Hypothalamus (tissue), 51 donors: Measurements from ENCODE around the gene PDCD6IP.

Source experiments
- DNase-seq, 51 donors: peaks; one replicate each; lab custom pipeline; 2025; lab: John Stamatoyannopoulos, UW

The PDCD6IP gene

DNA sequence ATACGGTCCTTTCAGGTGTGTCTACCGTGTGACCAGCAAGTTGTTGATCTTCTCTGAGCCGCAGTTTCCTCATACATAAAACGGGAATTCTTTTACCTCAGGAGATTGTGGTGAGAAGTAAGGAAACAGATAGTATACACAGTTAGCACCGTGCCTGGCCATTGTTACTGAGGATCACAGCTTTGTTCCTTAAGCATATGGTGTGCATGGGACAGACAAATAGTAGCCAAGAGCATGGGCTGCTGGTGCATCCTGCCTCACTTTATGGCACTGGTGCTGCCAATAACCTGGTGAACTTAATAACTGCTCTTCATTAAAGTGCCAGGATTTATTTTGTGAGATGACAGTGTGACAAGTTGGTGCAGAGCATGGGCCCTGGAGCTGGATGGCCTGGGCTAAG is 86.3 kb downstream of the PDCD6IP start:
- no peak for DNase-seq

DNA sequence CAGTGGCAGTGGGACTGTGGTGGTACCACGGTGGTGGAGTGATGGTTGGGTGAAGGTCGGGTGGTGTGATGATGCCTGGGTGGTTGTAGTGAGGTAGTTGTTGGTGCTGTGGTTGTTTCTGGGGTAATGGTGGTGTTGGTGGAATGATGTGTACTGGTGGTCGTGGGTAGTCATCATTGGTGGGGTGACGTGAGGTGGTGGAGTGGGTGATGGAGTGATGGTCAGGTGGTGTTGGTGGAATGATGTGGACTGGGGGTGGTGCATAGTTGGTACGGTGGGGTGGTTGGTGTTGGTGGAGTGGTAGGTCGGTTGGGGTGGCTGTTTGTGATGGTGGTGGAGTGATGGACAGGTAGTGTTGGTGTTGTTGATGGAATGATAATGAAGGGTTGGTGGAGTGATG is 87.1 kb downstream of the PDCD6IP start:
- DNase-seq = no peak

DNA sequence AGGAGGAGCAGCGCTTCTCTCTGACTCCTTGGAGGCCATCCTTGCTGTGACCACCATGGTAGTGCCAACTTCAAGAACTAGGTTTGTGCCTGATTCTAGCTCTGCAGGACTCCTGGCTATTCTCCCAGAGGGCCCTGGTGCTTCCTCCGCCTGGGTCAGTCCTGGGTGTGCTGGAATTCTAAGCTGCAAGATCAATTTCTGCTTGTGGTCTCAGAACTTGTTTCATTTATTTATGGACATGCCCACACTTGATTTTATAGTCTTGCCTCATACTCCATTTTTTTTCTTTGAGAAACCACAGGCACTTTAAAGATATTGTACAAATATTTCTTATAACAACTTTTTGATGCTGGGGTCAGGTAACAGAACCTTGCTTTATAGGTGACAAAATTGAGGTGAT is 87.6 kb downstream of the PDCD6IP start:
- DNase-seq = no peak

DNA sequence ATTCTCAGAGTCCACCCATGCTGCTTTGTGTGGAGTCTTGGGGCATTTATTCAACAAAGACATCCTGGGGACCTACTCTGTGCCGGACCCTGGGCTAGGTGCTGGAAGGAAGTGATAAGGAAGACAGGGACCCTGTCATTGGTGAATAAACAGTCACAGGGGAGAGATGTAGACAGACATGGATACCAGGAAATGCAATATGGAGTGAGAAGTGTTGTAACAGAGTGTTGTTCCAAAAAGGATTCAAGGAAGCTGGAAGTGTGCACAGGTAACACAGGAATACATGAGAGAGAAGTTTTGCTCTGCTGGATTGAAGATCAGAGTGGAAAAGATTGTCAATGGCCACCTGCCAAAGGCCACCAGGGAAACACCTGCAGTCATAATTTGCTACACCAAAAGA is 89.0 kb downstream of the PDCD6IP start:
- DNase-seq = no peak

DNA sequence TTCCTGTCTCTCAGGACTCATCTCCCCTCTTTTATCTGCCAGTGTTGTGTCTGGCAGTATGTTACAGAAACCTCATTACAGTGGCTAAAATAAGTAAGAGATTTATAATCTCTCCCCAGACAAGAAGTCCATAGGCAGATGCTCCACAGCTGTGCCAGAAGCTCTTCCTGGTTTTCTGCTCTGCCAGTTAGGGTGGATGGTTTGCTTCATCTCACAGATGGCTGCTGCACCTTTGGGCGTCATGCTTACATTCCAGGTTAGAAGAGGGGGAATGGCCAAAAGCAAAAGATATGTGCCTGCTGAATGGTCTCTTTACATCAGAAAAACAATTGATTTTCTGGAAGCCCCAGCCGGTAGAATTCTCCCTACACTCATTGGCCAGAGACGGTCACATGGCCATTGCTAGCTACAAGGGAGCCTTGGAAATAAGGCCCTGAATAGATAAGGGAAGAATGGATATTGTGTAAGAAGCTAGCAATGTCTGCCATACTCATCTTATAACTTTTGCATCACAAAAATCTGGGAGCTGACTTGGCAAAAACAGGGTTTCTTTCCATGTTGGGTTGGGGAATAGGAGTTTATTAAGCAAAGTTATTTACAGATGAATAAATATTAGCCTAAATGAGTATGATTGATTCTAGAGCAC is 91.1 kb downstream of the PDCD6IP start:
- no peak for DNase-seq

DNA sequence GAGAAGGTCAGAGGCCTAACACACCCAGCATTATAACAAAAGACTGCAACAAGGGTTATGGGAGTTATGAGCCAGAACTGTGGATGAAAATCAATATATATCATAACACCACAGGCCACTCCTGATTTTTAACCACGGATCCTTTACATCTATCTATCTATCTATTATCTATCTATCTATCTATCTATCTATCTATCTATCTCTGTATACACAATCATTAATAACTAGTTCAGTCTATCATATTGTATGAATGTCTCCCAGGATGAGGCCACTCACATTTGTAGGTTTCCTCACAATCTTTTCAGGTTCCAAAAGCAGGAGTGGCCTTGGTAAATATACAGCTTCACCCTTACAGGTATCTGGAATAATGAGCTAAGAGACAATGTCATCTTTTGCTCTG is 94.2 kb downstream of the PDCD6IP start:
- no peak for DNase-seq

DNA sequence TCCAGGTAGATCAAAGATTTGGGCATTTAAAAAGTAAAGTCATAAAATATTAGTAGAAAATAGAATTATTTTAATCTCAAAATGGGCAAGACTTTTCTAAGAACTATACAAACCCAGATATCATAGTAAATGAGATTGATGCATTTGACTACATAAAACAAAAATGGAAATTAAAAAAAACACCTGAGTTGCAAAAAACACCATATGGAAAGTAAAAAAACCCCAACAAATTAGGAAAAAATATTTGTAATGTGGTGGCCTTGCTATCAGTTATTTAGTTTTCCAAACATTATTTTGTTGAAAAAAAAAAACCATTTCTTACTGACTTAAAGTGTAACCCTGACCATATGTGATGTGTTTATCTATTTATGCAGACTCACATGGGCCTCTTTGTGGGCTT is 97.2 kb downstream of the PDCD6IP start:
- DNase-seq = no peak

DNA sequence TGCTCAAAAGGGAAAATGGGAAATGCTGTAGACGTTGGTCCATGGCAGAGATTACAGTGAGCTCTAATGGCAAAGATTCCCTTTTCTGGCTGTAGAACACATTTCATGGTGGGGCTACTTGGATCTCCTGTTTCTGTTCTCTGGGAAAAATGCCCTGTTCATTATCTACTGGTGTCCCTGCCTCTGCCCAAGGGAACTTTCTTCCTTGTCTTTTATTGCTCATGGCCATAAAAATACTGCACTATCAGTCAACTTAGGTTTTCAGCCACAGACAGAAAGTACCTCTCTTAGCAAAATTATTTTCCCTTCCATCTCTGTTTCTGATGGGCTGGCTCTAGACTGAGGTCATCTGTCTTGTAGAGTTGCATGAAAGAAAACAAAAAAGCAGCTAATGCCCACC is 98.9 kb downstream of the PDCD6IP start:
- DNase-seq = no peak

DNA sequence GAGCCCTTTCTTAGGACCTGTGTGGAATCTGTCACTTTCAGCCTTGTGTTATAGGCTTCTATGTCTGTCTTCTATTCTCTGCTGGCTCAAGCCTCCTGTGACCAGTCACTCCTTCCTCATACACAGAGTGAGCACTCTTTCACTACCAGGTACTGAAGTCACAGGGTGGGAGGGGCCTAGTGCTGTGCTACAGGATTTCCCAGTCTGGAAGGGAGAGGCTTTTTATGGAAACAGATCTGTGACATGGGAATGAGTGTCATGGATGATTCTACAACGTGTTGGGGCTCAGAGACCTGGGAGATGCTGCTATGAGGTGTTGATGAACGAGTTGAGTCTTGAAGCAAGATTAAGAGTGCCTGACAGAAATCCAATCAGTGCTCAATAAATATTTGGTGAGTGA is 100.5 kb downstream of the PDCD6IP start:
- DNase-seq = no peak

DNA sequence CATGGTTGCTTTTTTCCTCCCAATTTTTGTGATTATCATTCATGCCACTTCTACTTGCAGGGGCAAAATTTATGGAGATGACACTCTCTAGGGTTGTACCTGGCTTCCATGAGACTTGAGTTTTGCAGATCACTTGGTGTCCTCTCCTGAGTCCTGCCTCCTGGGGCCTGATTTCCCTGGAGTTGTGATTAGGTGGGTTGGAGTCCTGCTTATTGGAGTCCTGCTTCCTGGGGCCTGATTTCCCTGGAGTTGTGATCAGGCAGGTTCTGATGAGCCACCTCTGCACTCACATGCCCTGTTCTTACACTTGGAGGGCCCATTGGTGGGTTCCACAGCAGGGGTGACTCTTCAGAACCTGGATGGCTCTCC is 102.0 kb downstream of the PDCD6IP start:
- DNase-seq = no peak

DNA sequence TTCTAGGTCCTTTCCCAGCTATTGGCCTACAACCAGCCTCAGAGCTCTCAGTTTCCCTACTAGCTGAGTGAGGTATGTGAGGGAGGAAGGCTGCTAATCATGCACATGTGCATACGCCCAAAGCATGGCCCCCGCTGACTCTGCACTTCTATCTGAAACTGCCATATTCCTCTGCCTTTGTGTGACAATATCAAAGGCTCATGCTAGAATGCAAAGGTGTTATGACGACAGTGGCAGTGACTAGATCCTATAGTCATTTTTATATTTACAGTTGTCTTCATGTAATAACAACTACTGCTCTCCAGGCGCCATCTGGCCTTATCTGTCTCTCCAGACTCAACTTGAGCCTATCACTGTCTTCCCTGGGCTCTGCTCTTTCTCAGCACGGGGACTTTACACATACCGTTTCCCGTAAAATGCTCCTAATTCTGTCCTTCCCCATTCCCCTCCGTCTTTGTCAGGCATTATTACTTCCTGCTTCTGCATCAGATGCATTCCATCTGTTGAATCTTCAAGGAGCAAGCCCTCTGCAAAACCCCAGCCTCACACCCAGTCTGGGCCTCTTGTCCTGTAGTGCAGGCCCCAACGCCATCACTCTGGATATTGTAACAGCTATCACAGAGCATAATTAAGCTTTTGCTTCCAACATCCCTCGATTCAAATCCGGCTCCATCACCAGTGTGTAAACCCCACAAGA is 102.5 kb downstream of the PDCD6IP start:
- no peak for DNase-seq

DNA sequence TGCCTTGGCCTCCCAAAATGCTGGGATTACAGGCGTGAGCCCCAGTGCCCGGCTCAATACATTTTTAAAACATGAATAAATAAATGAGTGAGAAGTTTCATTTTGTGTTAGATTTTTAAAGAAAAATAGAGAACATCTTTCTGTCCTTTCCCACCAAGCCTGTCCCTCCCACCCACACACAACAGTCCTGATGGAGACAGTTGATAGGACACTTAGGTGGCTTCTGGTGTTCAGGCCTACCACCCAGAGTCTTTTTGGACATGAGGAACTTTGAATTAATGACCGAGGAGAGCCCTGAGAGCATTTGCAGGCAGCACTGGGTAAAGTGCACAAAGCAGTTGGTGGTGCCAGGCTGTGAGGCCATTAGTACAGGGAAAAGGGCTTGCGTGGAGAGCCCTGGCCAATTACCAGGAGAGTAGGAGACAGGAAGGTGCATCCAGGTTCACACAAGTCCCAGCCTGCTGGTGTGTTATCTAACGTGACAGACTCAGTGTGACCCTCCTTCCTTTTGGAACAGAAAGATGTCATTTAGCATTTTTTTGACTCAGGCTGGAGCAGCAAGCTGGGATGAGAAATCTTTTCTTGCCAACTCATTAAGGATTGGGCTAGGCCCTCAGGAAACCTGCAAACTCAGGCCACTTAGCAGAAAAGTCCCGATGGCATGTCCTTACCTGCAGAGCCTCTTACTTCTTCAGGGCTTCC is 103.6 kb downstream of the PDCD6IP start:
- no peak for DNase-seq

DNA sequence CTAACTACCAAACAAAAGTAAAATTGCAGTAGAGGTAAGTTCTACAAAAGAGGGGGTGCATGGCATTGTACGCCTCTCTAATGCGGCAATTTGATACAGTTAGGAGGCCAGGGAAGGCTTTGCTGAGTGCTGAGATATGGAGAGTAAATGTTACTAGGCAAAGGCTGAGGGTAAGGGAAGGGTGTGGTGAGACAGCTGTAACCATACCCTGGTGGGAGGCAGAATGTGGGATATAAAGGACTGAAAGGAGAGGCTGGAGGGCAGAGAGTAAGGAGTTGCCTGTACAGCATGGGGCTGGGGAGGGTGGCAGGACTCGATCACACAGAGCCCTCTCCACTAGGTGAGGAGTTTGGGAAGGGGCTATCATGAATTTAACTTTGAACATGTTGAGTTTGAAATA is 106.3 kb downstream of the PDCD6IP start:
- no peak for DNase-seq

DNA sequence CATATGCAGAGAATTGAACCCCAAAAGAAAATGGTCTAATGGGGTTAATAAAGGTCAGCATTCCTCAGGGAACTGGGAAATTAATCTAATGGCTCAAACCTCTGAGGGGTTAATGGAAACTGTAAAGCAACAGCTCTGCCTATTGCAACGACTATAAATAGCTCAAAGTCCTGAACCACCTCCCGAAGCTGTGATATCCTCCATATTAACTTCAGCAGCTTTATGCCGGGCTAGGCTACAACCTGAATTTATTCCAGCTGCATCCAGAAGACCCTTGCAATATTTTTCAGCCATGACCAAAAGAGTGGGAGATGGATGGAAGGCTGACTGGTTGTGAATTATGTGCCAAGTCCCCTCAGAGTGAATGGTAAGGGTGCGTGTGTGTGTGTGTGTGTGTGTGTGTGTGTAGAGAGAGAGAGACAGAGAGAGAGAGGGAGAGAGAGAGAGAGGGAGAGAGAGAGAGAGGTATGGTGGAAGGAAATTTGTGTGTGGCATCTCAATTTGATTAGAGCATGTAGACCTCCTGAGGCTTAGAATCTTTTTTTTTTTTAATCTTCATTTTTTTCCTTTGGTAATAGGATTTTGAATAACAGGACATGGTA is 109.9 kb downstream of the PDCD6IP start:
- no peak for DNase-seq

DNA sequence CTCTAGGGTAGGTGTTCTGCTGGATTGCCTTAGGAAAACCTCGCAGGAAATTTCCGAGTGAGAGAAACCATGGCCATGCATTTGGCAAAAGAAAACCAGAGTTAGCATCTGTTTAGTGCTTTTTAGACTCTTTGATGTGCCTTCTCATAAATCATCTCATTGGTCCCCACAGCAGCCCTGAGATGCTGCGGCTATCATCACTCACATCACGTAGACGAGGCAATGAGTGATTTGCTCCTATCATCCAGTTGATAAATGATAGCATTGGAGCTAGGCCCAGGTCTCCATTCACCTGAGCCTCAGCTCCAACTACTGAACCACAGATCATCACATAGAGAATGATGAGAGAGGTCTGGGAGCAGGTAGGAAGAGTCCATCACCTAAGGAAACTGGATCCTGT is 111.1 kb downstream of the PDCD6IP start:
- no peak for DNase-seq

DNA sequence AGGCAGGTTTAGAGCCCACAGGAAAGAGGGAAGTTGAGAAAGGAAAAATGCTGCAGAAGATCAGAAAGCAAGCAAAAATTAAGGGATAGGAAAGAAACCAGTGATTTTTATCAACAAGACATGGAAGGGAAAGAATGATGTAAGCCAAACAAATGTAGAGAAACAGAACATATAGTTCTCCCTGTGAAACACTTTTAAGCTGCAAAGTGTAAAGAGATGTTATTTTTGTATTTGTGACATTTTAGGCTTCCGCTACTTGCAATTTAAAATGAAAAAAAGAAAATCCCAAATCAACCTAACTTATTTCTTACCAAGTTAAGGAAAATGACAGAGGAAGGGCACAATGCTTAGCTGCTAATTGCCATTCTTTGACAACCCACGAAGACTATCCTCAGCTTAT is 111.6 kb downstream of the PDCD6IP start:
- DNase-seq = no peak

DNA sequence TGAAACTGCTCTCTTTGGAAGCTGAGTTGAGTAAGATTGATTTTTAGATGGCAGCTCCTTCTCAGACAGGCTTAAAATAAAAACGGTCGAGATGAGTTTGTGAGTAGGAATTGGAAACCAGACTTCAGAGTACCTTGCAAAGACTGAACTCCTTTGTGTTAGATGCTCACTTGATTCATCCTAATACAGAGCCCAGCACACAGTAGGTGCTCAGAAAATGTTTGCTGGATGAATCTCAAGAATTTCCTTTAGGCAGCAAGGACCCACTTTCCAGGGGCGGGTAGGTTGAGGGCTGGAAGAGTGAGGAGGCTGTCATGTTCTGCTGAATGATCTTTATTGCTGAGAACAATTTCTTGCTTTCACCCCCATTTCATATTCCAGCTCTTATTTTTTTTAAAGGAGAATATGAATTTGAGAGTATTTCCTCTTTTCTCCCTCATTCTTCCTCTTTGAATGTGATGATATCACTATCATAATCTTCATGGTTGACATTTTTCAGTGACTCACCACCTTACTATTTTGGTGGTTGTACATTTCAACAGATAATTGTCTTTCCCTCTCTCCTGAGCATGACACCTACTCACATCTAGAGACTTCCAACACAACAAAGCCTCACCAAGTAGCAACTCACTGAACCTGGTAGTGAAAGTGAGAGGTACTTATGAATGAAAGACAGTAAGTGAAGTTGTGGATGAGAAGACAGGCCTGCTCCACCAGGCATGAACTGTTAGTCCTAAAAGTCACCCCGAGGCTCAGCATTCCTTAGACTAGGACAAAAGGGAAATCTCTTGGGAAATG is 113.3 kb downstream of the PDCD6IP start:
- DNase-seq = peak in 1 of 51 donors; percentile 21

DNA sequence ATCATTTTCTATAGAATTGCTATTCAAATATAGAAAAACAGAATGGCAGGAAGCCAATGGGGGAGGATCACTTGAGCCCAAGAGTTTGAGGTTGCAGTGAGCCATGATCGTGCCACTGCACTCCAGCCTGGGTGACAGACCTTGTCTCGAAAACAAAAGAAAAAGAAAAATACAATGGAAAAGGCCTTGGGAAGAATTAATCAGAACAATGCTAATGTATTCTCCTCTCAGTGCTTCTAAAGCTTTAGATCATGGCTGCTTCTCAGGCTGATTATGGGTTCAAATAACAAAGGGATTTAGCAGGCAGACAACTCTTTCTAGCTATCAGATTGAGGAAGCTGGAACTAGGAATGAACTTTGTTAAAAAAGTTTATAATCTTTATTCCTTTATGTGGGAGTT is 115.8 kb downstream of the PDCD6IP start:
- no peak for DNase-seq

DNA sequence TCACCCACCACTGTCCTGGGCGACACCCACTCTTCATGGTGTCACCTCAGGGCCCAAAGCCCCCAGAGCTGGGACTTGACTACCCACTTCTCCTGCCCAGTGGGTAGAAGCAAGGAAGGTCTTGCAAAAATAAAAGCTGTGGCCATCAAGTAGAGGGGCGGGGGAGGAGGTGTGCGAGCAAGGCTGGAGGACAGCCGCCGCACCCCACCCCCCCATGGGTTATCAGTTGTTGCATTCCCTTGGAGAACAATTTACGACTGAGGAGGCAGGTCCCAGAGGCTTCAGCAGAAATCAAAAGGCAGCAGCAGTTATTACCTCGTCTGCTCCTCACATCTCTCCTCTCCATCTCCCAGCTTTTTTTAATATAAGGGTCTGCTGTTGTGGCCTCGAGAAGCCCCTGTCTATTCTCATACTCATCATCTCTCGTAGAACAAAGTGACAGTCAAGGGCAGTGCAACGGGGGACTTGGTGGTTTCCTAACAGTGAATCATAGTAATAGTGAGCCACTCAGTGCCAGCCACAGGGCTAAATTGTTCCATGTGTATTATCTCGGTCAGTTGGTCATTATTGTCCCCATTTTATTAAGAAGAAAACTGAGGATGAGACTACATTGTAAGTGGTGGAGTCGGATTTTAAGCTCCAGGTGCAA is 116.4 kb downstream of the PDCD6IP start:
- DNase-seq = no peak

DNA sequence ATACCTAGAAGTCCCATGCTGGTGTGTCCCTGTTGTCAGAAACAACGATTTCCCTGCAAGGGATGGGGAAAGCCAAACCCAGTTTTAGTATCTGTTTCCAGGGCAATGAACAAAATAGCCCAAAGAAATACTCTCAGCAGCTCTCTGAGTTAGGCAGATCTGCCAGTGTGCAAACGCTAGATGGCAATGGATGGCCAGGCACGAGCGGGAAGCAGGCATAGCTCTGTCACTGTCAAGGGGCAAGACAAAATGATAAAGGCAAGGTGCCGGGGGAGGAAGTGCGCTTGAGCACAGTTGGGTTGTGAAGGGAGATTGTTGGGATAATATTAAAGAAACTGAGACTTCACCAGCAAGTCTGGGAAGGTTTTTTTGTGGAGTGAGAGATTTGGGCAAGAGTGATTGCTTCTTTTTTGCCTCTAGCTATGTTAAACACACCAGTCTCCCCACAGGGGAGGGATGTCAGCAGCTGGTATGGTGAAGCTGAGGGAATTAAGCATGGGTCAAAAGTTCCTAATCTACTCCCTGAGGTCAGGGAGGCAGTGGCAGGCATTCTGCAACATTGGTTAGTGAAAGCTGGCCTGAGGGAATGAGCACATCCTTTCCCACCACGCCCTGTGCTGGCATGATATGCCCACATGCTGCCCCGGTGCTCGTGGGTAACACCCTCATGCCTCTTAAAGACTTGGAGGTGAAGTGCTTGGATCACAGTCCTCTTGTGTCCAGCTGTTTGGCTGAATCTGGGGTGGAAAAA is 117.5 kb downstream of the PDCD6IP start:
- peak in 30 of 51 donors; percentile 2 to 65 (median 26) for DNase-seq
